Glutamatergic neuron (in vitro differentiated cells): Measurements from ENCODE around the gene HELT. TPM values are rescaled to one million over a fixed set of nuclear protein-coding genes. Genes with fewer than 3 reads are reported as not detected.

ENCODE experiments used
- DNase-seq: peaks from one replicate; pipeline ENCODE4 v3.0.0; 2022
- H3K27ac Mint-ChIP-seq: one replicate; pipeline ENCODE4 v1.8.0; 2020; ENCODE audit warnings: mild to moderate bottlenecking, mixed read lengths, inconsistent platforms; ENCODE audit not compliant: unreplicated experiment
- H3K27me3 Mint-ChIP-seq: one replicate; pipeline ENCODE4 v1.8.0; 2020; ENCODE audit warnings: mild to moderate bottlenecking, moderate library complexity, mixed read lengths, inconsistent platforms; ENCODE audit not compliant: unreplicated experiment
- H3K36me3 Mint-ChIP-seq: one replicate; pipeline ENCODE4 v1.8.0; 2020; ENCODE audit warnings: mild to moderate bottlenecking, mixed read lengths, inconsistent platforms; ENCODE audit not compliant: unreplicated experiment
- H3K4me1 Mint-ChIP-seq: one replicate; pipeline ENCODE4 v1.8.0; 2020; ENCODE audit warnings: mild to moderate bottlenecking, low read depth, mixed read lengths, inconsistent platforms; ENCODE audit not compliant: unreplicated experiment
- H3K4me3 Mint-ChIP-seq: one replicate; pipeline ENCODE4 v1.8.0; 2020; ENCODE audit warnings: mild to moderate bottlenecking, mixed read lengths, inconsistent platforms; ENCODE audit not compliant: unreplicated experiment
- H3K9me3 Mint-ChIP-seq: one replicate; pipeline ENCODE4 v1.8.0; 2020; ENCODE audit warnings: mild to moderate bottlenecking, moderate library complexity, mixed read lengths, inconsistent platforms; ENCODE audit not compliant: unreplicated experiment
- CTCF ChIP-seq: fragments of 200-600 bp; sonication (generic); IDR thresholded peaks from one replicate; pipeline ENCODE4 v1.5.0; 2021; ENCODE audit not compliant: partially characterized antibody, unreplicated experiment
- total RNA-seq: library from RNA; stranded (reverse); fragmentation: NEBNext Ultra II Directional; extraction: Animal tissue kit (Norgen Biotek cat#: 25700); gene quantifications from one replicate; pipeline ENCODE4 v1.2.1, GENCODE V29; 2021; ENCODE audit not compliant: unreplicated experiment

The HELT gene
- total RNA-seq, 1 donor from 2014 or later, result not detected

GRCh38 chr4:185023471-185023870 lies 5.2 kb downstream of the HELT start:
- no peak for DNase-seq
- H3K9me3 Mint-ChIP-seq, result peaks cover 9% of the 10 kb centered on the region
- peaks cover 6% of the 10 kb centered on the region for H3K4me1 Mint-ChIP-seq
- no peaks in the 10 kb centered on the region for H3K36me3 Mint-ChIP-seq
- peaks cover 28% of the 10 kb centered on the region for H3K27me3 Mint-ChIP-seq
- no peak overlapping the region for H3K4me3 Mint-ChIP-seq
- TF ChIP-seq CTCF, result no peak
- H3K27ac Mint-ChIP-seq, result no peak overlapping the region

DNA sequence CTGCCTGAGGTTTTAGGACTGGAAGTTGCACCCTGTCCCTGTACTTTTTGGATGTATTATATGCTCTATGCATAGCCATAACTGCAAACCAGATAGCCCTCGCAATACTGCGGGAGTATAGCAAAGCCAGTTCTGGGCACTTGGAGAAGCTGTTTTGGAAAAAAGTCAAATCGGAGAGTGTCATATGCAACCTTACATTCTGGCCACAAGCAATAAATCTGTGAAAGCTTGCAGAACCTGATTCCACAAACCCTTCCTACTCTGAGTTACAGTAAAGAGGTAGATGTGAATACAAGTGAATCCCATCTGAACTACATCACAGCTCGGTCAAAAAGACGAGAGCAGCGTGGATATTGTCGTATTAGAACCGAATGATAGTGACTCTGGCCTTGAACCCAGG lies 10.3 kb downstream of the HELT start:
- Mint-ChIP-seq H3K36me3 (no peaks in the 10 kb centered on the region), H3K9me3 (no peaks in the 10 kb centered on the region), H3K4me1 (no peaks in the 10 kb centered on the region), H3K27me3 (peaks cover 13% of the 10 kb centered on the region), H3K27ac (no peak overlapping the region), H3K4me3 (no peak overlapping the region)
- no peak for DNase-seq
- TF ChIP-seq CTCF, result no peak

- TF ChIP-seq CTCF, result no peak
- Mint-ChIP-seq H3K27ac (no peak overlapping the region), H3K4me3 (no peak overlapping the region), H3K36me3 (no peaks in the 10 kb centered on the region), H3K27me3 (peaks cover 7% of the 10 kb centered on the region), H3K9me3 (no peaks in the 10 kb centered on the region), H3K4me1 (peaks cover 9% of the 10 kb centered on the region)
- no peak for DNase-seq
Observed at GRCh38 chr4:185031611-185032010, 13.3 kb downstream of the HELT start.

DNA sequence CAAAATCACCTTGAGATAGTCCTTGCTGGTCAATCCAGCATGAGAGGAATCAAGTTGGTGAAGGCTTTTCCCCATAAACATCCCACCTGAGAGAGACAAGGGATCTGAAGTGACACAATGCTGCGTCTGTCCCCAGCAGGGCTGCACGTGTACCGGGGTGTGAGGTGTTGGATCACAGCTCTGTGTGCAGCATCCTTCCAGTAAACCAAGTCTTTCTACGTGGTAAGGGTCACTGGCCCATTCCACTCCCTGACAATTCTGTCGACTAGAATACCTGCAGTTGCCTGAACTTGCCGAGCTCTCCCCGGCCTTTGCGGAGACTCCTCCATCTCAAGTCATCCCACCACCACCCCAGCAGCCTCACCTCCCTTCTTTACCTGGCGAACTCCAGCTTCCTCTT lies 14.8 kb downstream of the HELT start:
- Mint-ChIP-seq H3K4me1 (peaks cover 9% of the 10 kb centered on the region), H3K27ac (no peak overlapping the region), H3K27me3 (peaks cover 7% of the 10 kb centered on the region), H3K4me3 (no peak overlapping the region), H3K36me3 (no peaks in the 10 kb centered on the region), H3K9me3 (no peaks in the 10 kb centered on the region)
- no peak for DNase-seq
- TF ChIP-seq CTCF, result no peak

- TF ChIP-seq CTCF, result no peak
- Mint-ChIP-seq H3K36me3 (no peaks in the 10 kb centered on the region), H3K27ac (no peak overlapping the region), H3K4me3 (no peak overlapping the region), H3K9me3 (no peaks in the 10 kb centered on the region), H3K4me1 (peaks cover 9% of the 10 kb centered on the region), H3K27me3 (peaks cover 3% of the 10 kb centered on the region)
- DNase-seq, result no peak
Observed at GRCh38 chr4:185033950-185034349, 15.7 kb downstream of the HELT start.
